ENCODE data around the gene MAP3K8. TPM values are rescaled to one million over a fixed set of nuclear protein-coding genes. Genes with fewer than 3 reads are reported as not detected.
"Not testable (repeated sequence)": the region's sequence is repeated elsewhere in the genome, so short reads cannot be mapped to it uniquely, and the experiment has no call there.

The MAP3K8 gene
- total and polyA plus RNA-seq, 2 donors from 2014 or later = 6.7 to 41.6 TPM

DNA sequence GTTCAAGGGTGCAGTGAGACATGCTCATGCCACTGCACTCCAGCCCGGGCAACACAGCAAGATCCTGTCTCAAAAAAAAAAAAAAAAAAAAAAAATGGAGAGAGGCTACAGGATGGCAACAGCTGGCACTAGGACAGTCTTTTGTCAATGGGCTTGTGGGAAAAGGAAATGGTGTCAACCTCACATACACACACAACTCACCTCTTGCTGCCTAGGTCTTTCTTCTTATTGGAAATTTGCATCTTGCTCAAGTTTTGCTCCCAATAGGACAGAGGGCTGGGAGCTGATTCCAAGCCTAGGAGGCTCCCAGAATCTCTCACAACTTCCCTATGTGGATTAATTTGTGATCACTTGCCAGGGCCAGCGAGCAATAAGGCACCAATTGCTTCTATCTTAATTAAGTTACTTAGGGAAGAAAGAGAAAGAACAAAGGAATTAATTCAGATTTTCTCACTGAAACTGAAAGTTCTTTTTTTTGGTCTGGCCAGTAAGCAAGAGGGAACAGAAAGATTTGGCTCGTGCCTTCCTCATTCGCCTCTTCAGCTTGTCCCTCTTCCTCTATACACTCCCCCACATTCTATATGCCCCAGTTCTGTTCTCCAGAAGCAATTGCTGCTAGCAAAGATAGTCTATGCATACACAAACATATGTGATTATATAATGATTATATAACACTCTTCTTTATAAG, 33.8 kb downstream of the MAP3K8 start:
- DNase-seq = no peak
- no peak for FAIRE-seq
- Histone ChIP-seq H3K9ac (ENCODE audit: low read length in 3 of 3) (no peak overlapping the region), H3K27ac (ENCODE audit: low read depth in 2 of 2, low read length in 2 of 2) (no peak overlapping the region), H3K4me3 (ENCODE audit: low read length in 3 of 3) (no peak overlapping the region), H3K4me1 (ENCODE audit: control insufficient read depth in 2 of 3, insufficient read depth in 2 of 3, low read depth in 1 of 3, low read length in 3 of 3) (no peaks in the 10 kb centered on the region), H3K27me3 (ENCODE audit: control insufficient read depth, insufficient read depth, low read length) (no peaks in the 10 kb centered on the region), H3K9me3 (ENCODE audit: control insufficient read depth in 2 of 3, insufficient read depth in 1 of 3, low read length in 3 of 3) (no peaks in the 10 kb centered on the region), H3K36me3 (ENCODE audit: control insufficient read depth in 2 of 3, insufficient read depth in 3 of 3, low read length in 3 of 3) (no peaks in the 10 kb centered on the region)
- intact Hi-C loops (cut with DNase I) = no loop called here
- TF ChIP-seq, protein P1, sequence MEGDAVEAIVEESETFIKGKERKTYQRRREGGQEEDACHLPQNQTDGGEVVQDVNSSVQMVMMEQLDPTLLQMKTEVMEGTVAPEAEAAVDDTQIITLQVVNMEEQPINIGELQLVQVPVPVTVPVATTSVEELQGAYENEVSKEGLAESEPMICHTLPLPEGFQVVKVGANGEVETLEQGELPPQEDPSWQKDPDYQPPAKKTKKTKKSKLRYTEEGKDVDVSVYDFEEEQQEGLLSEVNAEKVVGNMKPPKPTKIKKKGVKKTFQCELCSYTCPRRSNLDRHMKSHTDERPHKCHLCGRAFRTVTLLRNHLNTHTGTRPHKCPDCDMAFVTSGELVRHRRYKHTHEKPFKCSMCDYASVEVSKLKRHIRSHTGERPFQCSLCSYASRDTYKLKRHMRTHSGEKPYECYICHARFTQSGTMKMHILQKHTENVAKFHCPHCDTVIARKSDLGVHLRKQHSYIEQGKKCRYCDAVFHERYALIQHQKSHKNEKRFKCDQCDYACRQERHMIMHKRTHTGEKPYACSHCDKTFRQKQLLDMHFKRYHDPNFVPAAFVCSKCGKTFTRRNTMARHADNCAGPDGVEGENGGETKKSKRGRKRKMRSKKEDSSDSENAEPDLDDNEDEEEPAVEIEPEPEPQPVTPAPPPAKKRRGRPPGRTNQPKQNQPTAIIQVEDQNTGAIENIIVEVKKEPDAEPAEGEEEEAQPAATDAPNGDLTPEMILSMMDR (IDR thresholded peaks at IDR 0.05; ENCODE audit: borderline replicate concordance, extremely low read depth, insufficient read depth) = no peak

DNA sequence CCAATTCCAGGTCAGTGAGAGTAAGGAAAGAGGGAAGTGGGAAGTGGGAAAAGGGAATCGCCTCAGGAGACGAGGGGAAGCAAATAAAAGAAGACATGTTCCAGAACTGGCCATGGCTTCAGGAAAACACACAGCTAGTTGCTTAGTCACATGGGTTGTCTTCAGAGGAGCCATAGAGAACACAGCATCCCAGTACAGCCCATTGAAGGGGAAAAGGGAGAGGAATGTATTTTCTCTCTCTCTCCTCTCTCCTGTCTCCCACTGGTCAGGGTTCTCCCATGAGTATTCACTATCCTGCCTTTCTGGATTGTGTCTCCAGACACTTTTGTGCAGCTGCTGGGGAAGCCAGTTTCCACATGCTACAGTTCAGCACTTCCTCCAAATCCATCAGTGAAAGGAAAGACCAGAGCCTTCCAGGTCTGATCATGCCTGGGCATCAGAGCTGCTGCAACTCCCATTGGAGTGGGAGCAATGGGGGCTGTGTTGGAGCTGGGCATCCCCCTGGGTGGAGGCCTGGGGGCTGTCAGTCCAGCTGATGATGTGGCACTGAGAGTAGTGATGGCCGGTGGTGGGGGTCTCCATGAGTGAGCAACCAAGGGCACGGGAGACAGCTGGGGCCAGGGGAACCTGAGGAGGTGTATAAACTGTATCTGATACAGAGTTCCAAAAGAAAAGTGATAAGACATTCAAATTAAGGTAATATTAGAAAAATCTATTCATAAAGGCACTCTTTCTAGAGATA, 38.6 kb downstream of the MAP3K8 start:
- DNase-seq = no peak
- Histone ChIP-seq H3K9me3 (ENCODE audit: control insufficient read depth in 2 of 3, insufficient read depth in 1 of 3, low read length in 3 of 3) (no peaks in the 10 kb centered on the region), H3K9ac (ENCODE audit: low read length in 3 of 3) (no peak overlapping the region), H3K36me3 (ENCODE audit: control insufficient read depth in 2 of 3, insufficient read depth in 3 of 3, low read length in 3 of 3) (no peaks in the 10 kb centered on the region), H3K27me3 (ENCODE audit: control insufficient read depth, insufficient read depth, low read length) (no peaks in the 10 kb centered on the region), H3K27ac (ENCODE audit: low read depth in 2 of 2, low read length in 2 of 2) (no peak overlapping the region), H3K4me3 (ENCODE audit: low read length in 3 of 3) (no peak overlapping the region), H3K4me1 (ENCODE audit: control insufficient read depth in 2 of 3, insufficient read depth in 2 of 3, low read depth in 1 of 3, low read length in 3 of 3) (no peaks in the 10 kb centered on the region)
- TF ChIP-seq, protein P1 (IDR thresholded peaks at IDR 0.05; ENCODE audit: borderline replicate concordance, extremely low read depth, insufficient read depth) = no peak
- FAIRE-seq = no peak
- intact Hi-C loops (cut with DNase I) = no loop called here

DNA sequence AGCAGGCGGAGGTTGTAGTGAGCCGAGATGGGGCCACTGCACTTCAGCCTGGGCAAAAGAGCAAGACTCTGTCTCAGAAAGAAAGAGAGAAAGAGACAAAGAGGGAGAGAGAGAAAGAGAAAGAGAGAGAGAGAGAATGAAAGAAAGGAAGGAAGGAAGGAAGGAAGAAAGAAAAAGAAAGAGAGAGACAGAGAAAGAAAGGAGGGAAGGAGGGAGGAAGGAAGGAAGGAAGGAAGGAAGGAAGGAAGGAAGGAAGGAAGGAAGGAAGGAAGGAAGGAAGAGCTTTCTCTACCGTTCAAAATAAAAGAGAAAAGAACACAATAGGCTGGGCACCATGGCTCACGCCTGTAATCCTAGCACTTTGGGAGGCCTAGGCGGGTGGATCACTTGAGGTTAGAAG, 41.5 kb downstream of the MAP3K8 start:
- H3K9ac ChIP-seq (ENCODE audit: low read length in 3 of 3); DNase-seq; H3K27me3 ChIP-seq (ENCODE audit: control insufficient read depth, insufficient read depth, low read length); H3K9me3 ChIP-seq (ENCODE audit: control insufficient read depth in 2 of 3, insufficient read depth in 1 of 3, low read length in 3 of 3); H3K36me3 ChIP-seq (ENCODE audit: control insufficient read depth in 2 of 3, insufficient read depth in 3 of 3, low read length in 3 of 3); H3K4me3 ChIP-seq (ENCODE audit: low read length in 3 of 3); FAIRE-seq; H3K4me1 ChIP-seq (ENCODE audit: control insufficient read depth in 2 of 3, insufficient read depth in 2 of 3, low read depth in 1 of 3, low read length in 3 of 3); intact Hi-C loops (cut with DNase I); H3K27ac ChIP-seq (ENCODE audit: low read depth in 2 of 2, low read length in 2 of 2): not testable (repeated sequence)

DNA sequence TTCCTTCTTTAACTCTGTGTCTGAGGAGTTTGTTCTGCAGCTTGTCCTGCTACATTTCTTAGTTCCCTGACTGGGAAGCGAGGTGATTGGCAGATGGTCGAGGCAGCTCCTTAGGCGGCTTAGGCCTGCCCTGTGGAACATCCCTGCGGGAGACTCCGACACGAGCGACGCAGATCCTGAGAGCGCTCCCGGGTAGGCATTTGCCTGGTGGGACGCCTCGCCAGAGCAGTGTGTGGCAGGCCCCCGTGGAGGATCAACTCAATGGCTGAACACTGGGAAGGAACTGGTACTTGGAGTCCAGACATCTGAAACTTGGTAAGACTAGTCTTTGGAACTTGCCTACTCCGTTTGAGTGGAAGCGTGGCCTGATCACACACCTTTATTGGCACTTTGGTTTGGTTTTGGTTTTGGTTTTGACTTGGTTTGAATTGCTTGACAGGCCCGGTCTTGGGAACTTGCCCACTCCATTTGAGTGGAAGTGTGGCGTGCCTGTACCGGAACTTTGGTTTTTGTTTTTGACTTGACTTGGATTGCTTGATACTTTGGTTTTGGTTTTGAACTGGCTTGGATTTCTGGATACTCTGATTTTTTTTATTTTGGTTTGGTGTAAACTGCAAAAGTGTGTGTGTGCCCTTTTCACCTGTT, 42.6 kb downstream of the MAP3K8 start:
- no peaks in the 10 kb centered on the region for H3K9me3 ChIP-seq (ENCODE audit: control insufficient read depth in 2 of 3, insufficient read depth in 1 of 3, low read length in 3 of 3)
- TF ChIP-seq, protein P1 (IDR thresholded peaks at IDR 0.05; ENCODE audit: borderline replicate concordance, extremely low read depth, insufficient read depth) = no peak
- H3K27ac ChIP-seq (ENCODE audit: low read depth in 2 of 2, low read length in 2 of 2) = no peak overlapping the region
- no peaks in the 10 kb centered on the region for H3K27me3 ChIP-seq (ENCODE audit: control insufficient read depth, insufficient read depth, low read length)
- H3K9ac ChIP-seq (ENCODE audit: low read length in 3 of 3) = no peak overlapping the region
- no peak for DNase-seq
- no peak overlapping the region for H3K4me3 ChIP-seq (ENCODE audit: low read length in 3 of 3)
- intact Hi-C loops (cut with DNase I) = no loop called here
- H3K4me1 ChIP-seq (ENCODE audit: control insufficient read depth in 2 of 3, insufficient read depth in 2 of 3, low read depth in 1 of 3, low read length in 3 of 3) = no peaks in the 10 kb centered on the region
- FAIRE-seq = no peak
- no peaks in the 10 kb centered on the region for H3K36me3 ChIP-seq (ENCODE audit: control insufficient read depth in 2 of 3, insufficient read depth in 3 of 3, low read length in 3 of 3)

DNA sequence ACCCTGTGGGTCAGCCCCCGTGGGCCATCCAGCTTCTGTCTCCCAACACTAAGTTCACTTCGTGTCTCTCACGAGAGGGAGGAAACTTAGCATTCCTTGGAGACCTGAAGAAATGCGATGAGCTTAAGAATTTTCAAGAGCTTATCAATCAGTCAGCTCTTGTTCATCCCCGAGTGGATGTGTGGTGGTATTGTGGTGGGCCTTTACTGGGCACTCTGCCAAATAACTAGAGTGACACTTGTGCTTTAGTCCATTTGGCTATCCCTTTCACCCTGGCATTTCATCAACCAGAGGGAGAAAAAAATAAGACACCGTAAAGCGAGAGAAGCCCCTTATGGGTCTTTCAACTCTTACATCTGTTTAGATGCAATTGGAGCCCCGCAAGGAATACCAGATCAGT, 45.5 kb downstream of the MAP3K8 start:
- H3K4me3 ChIP-seq (ENCODE audit: low read length in 3 of 3); H3K9me3 ChIP-seq (ENCODE audit: control insufficient read depth in 2 of 3, insufficient read depth in 1 of 3, low read length in 3 of 3); H3K27ac ChIP-seq (ENCODE audit: low read depth in 2 of 2, low read length in 2 of 2); H3K9ac ChIP-seq (ENCODE audit: low read length in 3 of 3); H3K36me3 ChIP-seq (ENCODE audit: control insufficient read depth in 2 of 3, insufficient read depth in 3 of 3, low read length in 3 of 3); FAIRE-seq; DNase-seq; intact Hi-C loops (cut with DNase I); H3K27me3 ChIP-seq (ENCODE audit: control insufficient read depth, insufficient read depth, low read length); H3K4me1 ChIP-seq (ENCODE audit: control insufficient read depth in 2 of 3, insufficient read depth in 2 of 3, low read depth in 1 of 3, low read length in 3 of 3): not testable (repeated sequence)

All from kidney (tissue), 14 donors.